Esophagus squamous epithelium (tissue), 4 donors: ENCODE results near the gene C10orf95.

ENCODE experiments used
- POLR2A ChIP-seq, 4 donors: fragments of 450-650 bp; IDR thresholded peaks; one replicate each; pipeline ENCODE4 v1.6.1; 2017; ENCODE audit warnings: antibody characterized with exemption in 4 of 4, mild to moderate bottlenecking in 4 of 4, moderate library complexity in 3 of 4
- TF ChIP-seq, protein P1 (sequence below), 6 experiments: fragments of 450-650 bp in 4 of 6; fragments of 200-600 bp in 2 of 6; sonication (generic) in 2 of 6; IDR thresholded peaks; one replicate each; pipeline ENCODE4 v1.5.1; 2016 to 2019; ENCODE audit warnings: antibody characterized with exemption in 6 of 6, mild to moderate bottlenecking in 4 of 6, moderate library complexity in 4 of 6

- TF ChIP-seq, protein P1, sequence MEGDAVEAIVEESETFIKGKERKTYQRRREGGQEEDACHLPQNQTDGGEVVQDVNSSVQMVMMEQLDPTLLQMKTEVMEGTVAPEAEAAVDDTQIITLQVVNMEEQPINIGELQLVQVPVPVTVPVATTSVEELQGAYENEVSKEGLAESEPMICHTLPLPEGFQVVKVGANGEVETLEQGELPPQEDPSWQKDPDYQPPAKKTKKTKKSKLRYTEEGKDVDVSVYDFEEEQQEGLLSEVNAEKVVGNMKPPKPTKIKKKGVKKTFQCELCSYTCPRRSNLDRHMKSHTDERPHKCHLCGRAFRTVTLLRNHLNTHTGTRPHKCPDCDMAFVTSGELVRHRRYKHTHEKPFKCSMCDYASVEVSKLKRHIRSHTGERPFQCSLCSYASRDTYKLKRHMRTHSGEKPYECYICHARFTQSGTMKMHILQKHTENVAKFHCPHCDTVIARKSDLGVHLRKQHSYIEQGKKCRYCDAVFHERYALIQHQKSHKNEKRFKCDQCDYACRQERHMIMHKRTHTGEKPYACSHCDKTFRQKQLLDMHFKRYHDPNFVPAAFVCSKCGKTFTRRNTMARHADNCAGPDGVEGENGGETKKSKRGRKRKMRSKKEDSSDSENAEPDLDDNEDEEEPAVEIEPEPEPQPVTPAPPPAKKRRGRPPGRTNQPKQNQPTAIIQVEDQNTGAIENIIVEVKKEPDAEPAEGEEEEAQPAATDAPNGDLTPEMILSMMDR (IDR thresholded peaks at IDR 0.05): no peak
- TF ChIP-seq POLR2A (IDR thresholded peaks at IDR 0.05): no peak
Measured at GRCh38 chr10:102429468-102429867, 21.9 kb downstream of the C10orf95 start.
